Measurements from ENCODE around the gene UTP4.

UTP4 gene

DNA sequence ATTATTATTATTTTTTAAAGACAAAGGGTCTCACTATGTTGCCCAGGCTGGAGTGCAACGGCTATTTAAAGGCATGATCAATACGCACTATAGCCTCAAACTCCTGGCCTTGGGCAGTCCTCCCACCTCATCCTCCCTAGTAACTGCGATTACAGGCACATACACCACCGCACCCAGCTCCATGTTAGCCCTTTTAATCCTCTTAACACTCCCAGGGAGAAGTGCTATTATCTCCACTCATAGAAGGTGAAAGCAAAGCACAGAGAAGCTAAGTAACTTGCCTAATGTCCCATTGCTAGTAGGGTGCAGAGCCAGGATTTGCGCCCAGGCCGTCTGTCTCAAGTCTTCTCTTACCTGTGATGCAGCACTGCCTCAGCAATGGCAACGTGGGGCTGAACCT lies 22.0 kb upstream of the UTP4 start:
- Histone ChIP-seq H3K4me1 (ENCODE audit: insufficient read depth, poor library complexity, severe bottlenecking) (no peaks in the 10 kb centered on the region), H3K27ac (ENCODE audit: poor library complexity, severe bottlenecking) (no peak overlapping the region), H3K9me3 (ENCODE audit: severe bottlenecking) (no peaks in the 10 kb centered on the region), H3K4me3 (ENCODE audit: severe bottlenecking) (no peak overlapping the region), H3K36me3 (ENCODE audit: low read depth) (peaks cover 50% of the 10 kb centered on the region), H3K27me3 (ENCODE audit: insufficient read depth, poor library complexity, severe bottlenecking) (no peaks in the 10 kb centered on the region)
- TF ChIP-seq, protein P1, sequence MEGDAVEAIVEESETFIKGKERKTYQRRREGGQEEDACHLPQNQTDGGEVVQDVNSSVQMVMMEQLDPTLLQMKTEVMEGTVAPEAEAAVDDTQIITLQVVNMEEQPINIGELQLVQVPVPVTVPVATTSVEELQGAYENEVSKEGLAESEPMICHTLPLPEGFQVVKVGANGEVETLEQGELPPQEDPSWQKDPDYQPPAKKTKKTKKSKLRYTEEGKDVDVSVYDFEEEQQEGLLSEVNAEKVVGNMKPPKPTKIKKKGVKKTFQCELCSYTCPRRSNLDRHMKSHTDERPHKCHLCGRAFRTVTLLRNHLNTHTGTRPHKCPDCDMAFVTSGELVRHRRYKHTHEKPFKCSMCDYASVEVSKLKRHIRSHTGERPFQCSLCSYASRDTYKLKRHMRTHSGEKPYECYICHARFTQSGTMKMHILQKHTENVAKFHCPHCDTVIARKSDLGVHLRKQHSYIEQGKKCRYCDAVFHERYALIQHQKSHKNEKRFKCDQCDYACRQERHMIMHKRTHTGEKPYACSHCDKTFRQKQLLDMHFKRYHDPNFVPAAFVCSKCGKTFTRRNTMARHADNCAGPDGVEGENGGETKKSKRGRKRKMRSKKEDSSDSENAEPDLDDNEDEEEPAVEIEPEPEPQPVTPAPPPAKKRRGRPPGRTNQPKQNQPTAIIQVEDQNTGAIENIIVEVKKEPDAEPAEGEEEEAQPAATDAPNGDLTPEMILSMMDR (IDR thresholded peaks at IDR 0.05; ENCODE audit: poor library complexity, severe bottlenecking), result no peak
- DNase-seq (ENCODE audit: low spot score), result no peak
- no peak for ATAC-seq (ENCODE audit: low read depth)

DNA sequence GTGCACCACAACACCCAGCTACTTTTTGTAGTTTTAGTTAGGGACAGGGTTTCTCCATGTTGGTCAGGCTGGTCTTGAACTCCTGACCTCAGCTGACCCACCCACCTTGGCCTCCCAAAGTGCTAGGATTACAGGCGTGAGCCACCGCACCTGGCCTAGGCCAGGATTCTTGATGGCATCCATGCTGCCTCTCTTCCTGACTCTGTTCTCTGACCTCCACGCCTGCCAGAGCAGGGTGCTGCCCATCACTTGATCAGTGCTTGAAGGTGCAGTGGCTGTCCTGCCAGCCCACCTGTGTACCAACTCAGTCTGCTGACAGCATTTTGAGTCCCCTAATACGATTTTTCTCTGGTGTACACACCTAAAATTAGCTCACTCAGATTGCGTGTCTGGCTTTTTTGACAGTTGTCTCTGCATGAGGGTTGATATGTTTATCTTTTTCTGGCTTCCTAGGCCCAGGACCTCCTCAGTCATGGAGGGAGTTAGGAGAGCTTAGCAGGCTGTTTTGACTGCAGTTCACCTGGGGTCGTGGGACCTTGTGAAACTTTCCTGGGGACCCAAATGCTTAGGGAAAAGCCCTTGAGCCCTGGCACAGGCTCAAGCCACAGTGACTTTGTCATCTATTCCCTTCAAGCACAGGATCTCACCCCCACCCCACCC lies 21.1 kb upstream of the UTP4 start:
- DNase-seq (ENCODE audit: low spot score), result no peak
- H3K36me3 ChIP-seq (ENCODE audit: low read depth), result peaks cover 55% of the 10 kb centered on the region
- ATAC-seq (ENCODE audit: low read depth), result no peak
- H3K27ac ChIP-seq (ENCODE audit: poor library complexity, severe bottlenecking), result no peak overlapping the region
- no peaks in the 10 kb centered on the region for H3K9me3 ChIP-seq (ENCODE audit: severe bottlenecking)
- H3K27me3 ChIP-seq (ENCODE audit: insufficient read depth, poor library complexity, severe bottlenecking), result no peaks in the 10 kb centered on the region
- H3K4me3 ChIP-seq (ENCODE audit: severe bottlenecking), result no peak overlapping the region
- TF ChIP-seq, protein P1 (IDR thresholded peaks at IDR 0.05; ENCODE audit: poor library complexity, severe bottlenecking), result no peak
- no peaks in the 10 kb centered on the region for H3K4me1 ChIP-seq (ENCODE audit: insufficient read depth, poor library complexity, severe bottlenecking)

DNA sequence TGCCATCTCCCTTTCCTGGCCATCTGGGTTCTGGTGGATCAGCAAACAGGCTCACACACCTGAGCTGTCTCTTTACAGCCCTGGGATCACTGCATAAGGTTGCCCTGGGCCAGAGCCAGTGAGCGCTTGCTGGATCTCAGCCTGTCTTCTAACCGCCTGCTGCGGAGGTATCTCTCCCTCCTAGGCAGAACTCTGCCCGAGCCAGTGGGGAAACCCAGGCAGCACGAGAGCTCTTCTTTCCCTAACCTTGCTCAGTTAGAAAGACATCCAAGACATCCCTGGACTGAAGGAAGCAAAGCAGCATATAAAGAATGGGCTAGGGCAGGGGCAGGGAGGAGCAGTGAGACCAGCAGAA lies 20.6 kb upstream of the UTP4 start:
- H3K27me3 ChIP-seq (ENCODE audit: insufficient read depth, poor library complexity, severe bottlenecking), result no peaks in the 10 kb centered on the region
- no peak overlapping the region for H3K27ac ChIP-seq (ENCODE audit: poor library complexity, severe bottlenecking)
- H3K4me1 ChIP-seq (ENCODE audit: insufficient read depth, poor library complexity, severe bottlenecking), result no peaks in the 10 kb centered on the region
- no peak overlapping the region for H3K4me3 ChIP-seq (ENCODE audit: severe bottlenecking)
- TF ChIP-seq, protein P1 (IDR thresholded peaks at IDR 0.05; ENCODE audit: poor library complexity, severe bottlenecking), result no peak
- H3K36me3 ChIP-seq (ENCODE audit: low read depth), result peaks cover 55% of the 10 kb centered on the region
- H3K9me3 ChIP-seq (ENCODE audit: severe bottlenecking), result no peaks in the 10 kb centered on the region
- ATAC-seq (ENCODE audit: low read depth) (no peak), DNase-seq (ENCODE audit: low spot score) (no peak)

DNA sequence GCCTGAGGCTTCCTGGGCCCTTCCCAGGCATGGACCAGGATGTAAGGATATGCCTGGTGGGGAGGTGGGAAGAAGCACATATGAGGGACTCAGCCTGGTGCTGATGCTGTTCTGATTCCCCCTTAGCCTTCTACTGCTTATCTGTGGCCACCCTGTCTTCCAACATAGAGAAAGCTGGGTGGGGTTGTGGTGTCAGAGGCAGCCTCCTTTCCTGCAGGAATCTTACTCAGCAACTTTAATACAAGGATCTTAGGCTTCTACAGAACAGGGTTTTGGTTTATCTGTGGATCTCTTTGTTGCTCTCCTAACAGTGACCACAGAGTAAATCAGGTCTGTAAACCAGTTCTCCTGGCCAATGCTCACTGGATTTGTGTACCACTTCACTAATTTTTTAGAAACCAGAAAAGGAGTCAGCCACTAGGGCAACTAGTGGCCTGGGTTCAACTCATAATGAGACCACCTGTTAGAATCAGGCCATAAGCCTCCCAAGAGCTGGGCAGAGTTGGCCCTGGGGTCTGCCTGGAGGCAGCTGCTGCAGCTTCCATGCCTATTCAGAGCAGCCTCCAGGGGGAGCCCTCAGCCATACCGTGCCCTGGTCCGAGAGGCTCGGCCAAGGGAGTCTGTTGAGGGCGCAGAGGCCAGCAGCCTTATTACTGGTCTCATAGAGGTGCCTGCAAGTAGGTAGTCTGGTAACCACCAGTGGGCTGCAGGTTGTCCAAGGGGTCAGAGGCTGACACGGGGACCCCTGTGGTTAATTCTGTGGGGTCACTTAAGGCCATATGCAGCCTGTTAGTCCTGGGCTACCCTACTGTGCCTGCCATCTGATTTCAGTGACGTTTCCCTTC lies 19.9 kb upstream of the UTP4 start:
- Histone ChIP-seq H3K27ac (ENCODE audit: poor library complexity, severe bottlenecking) (no peak overlapping the region), H3K9me3 (ENCODE audit: severe bottlenecking) (no peaks in the 10 kb centered on the region), H3K27me3 (ENCODE audit: insufficient read depth, poor library complexity, severe bottlenecking) (no peaks in the 10 kb centered on the region), H3K4me3 (ENCODE audit: severe bottlenecking) (no peak overlapping the region), H3K36me3 (ENCODE audit: low read depth) (peaks cover 60% of the 10 kb centered on the region), H3K4me1 (ENCODE audit: insufficient read depth, poor library complexity, severe bottlenecking) (no peaks in the 10 kb centered on the region)
- DNase-seq (ENCODE audit: low spot score) (peak; percentile 67), ATAC-seq (ENCODE audit: low read depth) (peak; percentile 49)
- TF ChIP-seq, protein P1 (IDR thresholded peaks at IDR 0.05; ENCODE audit: poor library complexity, severe bottlenecking), result peak; percentile 80

DNA sequence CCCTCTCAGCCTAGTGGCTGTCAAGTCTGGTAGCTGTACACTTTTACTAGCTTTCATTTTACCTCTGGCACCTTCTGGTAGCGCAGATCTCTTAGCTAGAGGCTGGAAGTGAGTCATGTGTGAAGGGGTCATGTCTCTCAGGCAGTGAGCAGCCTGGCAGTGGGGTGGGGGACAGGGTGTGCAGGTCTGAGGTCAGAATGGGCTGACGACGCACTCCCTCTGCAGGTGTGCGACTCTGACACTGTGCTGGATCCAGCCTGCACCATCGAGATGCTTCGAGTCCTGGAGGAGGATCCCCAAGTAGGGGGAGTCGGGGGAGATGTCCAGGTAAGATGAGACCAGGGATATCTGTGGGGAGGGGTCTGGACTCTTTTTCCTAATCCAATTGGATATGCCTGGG lies 19.2 kb upstream of the UTP4 start:
- Histone ChIP-seq H3K9me3 (ENCODE audit: severe bottlenecking) (no peaks in the 10 kb centered on the region), H3K36me3 (ENCODE audit: low read depth) (peaks cover 67% of the 10 kb centered on the region), H3K27me3 (ENCODE audit: insufficient read depth, poor library complexity, severe bottlenecking) (no peaks in the 10 kb centered on the region), H3K4me1 (ENCODE audit: insufficient read depth, poor library complexity, severe bottlenecking) (no peaks in the 10 kb centered on the region), H3K27ac (ENCODE audit: poor library complexity, severe bottlenecking) (no peak overlapping the region), H3K4me3 (ENCODE audit: severe bottlenecking) (no peak overlapping the region)
- TF ChIP-seq, protein P1 (IDR thresholded peaks at IDR 0.05; ENCODE audit: poor library complexity, severe bottlenecking), result no peak
- DNase-seq (ENCODE audit: low spot score) (peak; percentile 31), ATAC-seq (ENCODE audit: low read depth) (no peak)
